ENCODE measurements around the gene PIK3CB.

DNA sequence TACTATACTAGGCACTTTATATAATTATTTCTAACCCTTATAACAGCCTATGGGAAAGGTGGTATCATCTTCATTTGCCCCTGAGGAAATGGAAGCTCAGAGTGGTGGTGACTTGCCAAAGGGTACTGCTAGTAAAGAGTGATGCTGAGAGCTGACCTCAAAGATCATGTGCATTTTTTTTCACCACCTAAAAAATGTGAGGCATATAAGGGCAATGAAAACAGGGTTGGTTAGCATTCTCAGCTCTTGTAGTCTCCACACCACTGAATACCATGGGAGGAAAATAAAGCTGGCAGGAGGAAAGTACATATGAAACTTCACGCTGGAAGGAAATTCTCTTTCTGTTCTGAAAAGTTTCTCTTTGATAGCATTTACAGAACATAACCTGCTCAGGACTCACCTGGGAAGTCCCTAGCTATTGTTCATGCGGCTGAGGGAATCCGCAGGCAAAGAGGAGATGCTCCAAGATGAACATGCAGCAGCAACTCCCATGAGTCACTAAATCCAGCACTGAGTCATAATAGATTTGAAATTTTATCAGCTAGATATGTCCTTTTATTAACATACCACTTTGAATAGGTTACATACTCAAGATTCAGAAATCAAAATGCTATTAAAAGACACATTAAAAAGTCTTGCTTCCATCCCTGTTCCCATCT lies 208.9 kb downstream of the PIK3CB start:
- TF ChIP-seq CTCF (IDR thresholded peaks at IDR 0.05; ENCODE audit: low read length) (no peak), EZH2 (optimal IDR thresholded peaks at IDR 0.05; ENCODE audit: low read depth, low read length) (no peak)
